ENCODE data around the gene STARD8.
A peak's percentile ranks its signal among the peaks of the same experiment; 100 is the strongest.
"Not testable (repeated sequence)": the region's sequence is repeated elsewhere in the genome, so short reads cannot be mapped to it uniquely, and the experiment has no call there.

The STARD8 gene

GRCh38 chrX:68686097-68686977 lies 38.9 kb downstream of the STARD8 start:
- Histone ChIP-seq H3K36me3 (no peaks in the 10 kb centered on the region), H3K9ac (no peak overlapping the region), H3K9me3 (peaks cover 12% of the 10 kb centered on the region; the same call in 1 of the 2 replicates), H3K27ac (no peak overlapping the region), H4K20me1 (no peaks in the 10 kb centered on the region; the same call in 1 of the 2 replicates), H3K4me2 (no peak overlapping the region), H3K4me1 (peaks cover 22% of the 10 kb centered on the region), H3K27me3 (peaks cover 57% of the 10 kb centered on the region), H3K4me3 (no peak overlapping the region)
- TF ChIP-seq Cebpa-rat (IDR thresholded peaks at IDR 0.05): no peak

- Histone ChIP-seq H3K27me3 (peaks cover 82% of the 10 kb centered on the region), H3K9me3 (peaks cover 24% of the 10 kb centered on the region)
- H3K9ac ChIP-seq, H3K4me2 ChIP-seq, H3K4me1 ChIP-seq, H4K20me1 ChIP-seq, H3K4me3 ChIP-seq, H3K36me3 ChIP-seq, H3K27ac ChIP-seq: not testable (repeated sequence)
Observed at GRCh38 chrX:68688931-68689330, 41.5 kb downstream of the STARD8 start.

- H3K9ac ChIP-seq: no peak overlapping the region
- H3K4me1 ChIP-seq: no peaks in the 10 kb centered on the region
- no peak overlapping the region for H3K4me2 ChIP-seq
- H3K9me3 ChIP-seq: peaks cover 25% of the 10 kb centered on the region
- no peaks in the 10 kb centered on the region; the same call in 1 of the 2 replicates for H4K20me1 ChIP-seq
- no peaks in the 10 kb centered on the region for H3K36me3 ChIP-seq
- H3K4me3 ChIP-seq: no peak overlapping the region
- H3K27me3 ChIP-seq: peaks cover 85% of the 10 kb centered on the region
- TF ChIP-seq Cebpa-rat (IDR thresholded peaks at IDR 0.05): no peak
- H3K27ac ChIP-seq: no peak overlapping the region
Observed at GRCh38 chrX:68690936-68691501, 43.6 kb downstream of the STARD8 start.

- no peak overlapping the region for H3K27ac ChIP-seq
- H3K4me2 ChIP-seq: no peak overlapping the region
- H3K4me3 ChIP-seq: no peak overlapping the region
- H3K36me3 ChIP-seq: no peaks in the 10 kb centered on the region
- peaks cover 82% of the 10 kb centered on the region for H3K27me3 ChIP-seq
- H3K4me1 ChIP-seq: no peaks in the 10 kb centered on the region
- no peak overlapping the region for H3K9ac ChIP-seq
- H3K9me3 ChIP-seq: peaks cover 20% of the 10 kb centered on the region; the same call in 1 of the 2 replicates
- TF ChIP-seq Cebpa-rat (IDR thresholded peaks at IDR 0.05): no peak
- H4K20me1 ChIP-seq: no peaks in the 10 kb centered on the region; the same call in 1 of the 2 replicates
Observed at GRCh38 chrX:68691921-68692320, 44.5 kb downstream of the STARD8 start.

- peaks cover 20% of the 10 kb centered on the region; the same call in 1 of the 2 replicates for H3K9me3 ChIP-seq
- TF ChIP-seq Cebpa-rat (IDR thresholded peaks at IDR 0.05): no peak
- H3K27me3 ChIP-seq: peaks cover 81% of the 10 kb centered on the region
- no peak overlapping the region for H3K9ac ChIP-seq
- H3K36me3 ChIP-seq: no peaks in the 10 kb centered on the region
- no peaks in the 10 kb centered on the region; the same call in 1 of the 2 replicates for H4K20me1 ChIP-seq
- H3K4me3 ChIP-seq: no peak overlapping the region
- no peaks in the 10 kb centered on the region for H3K4me1 ChIP-seq
- H3K4me2 ChIP-seq: no peak overlapping the region
- no peak overlapping the region for H3K27ac ChIP-seq
Observed at GRCh38 chrX:68692651-68693050, 45.2 kb downstream of the STARD8 start.

- Histone ChIP-seq H3K4me1 (no peaks in the 10 kb centered on the region), H3K4me2 (peak overlapping the region; percentile 17), H3K36me3 (no peaks in the 10 kb centered on the region), H3K27ac (no peak overlapping the region), H4K20me1 (no peaks in the 10 kb centered on the region; the same call in 1 of the 2 replicates), H3K27me3 (peaks cover 86% of the 10 kb centered on the region), H3K9me3 (peaks cover 20% of the 10 kb centered on the region; the same call in 1 of the 2 replicates), H3K4me3 (peak overlapping the region; percentile 14; the same call in 1 of the 2 replicates), H3K9ac (no peak overlapping the region)
- no peak for TF ChIP-seq Cebpa-rat (IDR thresholded peaks at IDR 0.05)
Observed at GRCh38 chrX:68693481-68694434, 46.3 kb downstream of the STARD8 start.

- no peaks in the 10 kb centered on the region; the same call in 1 of the 2 replicates for H4K20me1 ChIP-seq
- no peaks in the 10 kb centered on the region for H3K36me3 ChIP-seq
- H3K9ac ChIP-seq: no peak overlapping the region
- no peak overlapping the region for H3K27ac ChIP-seq
- H3K4me3 ChIP-seq: no peak overlapping the region
- H3K9me3 ChIP-seq: peaks cover 20% of the 10 kb centered on the region; the same call in 1 of the 2 replicates
- TF ChIP-seq Cebpa-rat (IDR thresholded peaks at IDR 0.05): no peak
- no peaks in the 10 kb centered on the region for H3K4me1 ChIP-seq
- peaks cover 90% of the 10 kb centered on the region for H3K27me3 ChIP-seq
- H3K4me2 ChIP-seq: no peak overlapping the region
Observed at GRCh38 chrX:68694435-68695205, 47.2 kb downstream of the STARD8 start.

- Histone ChIP-seq H3K4me1 (no peaks in the 10 kb centered on the region), H3K9me3 (peaks cover 20% of the 10 kb centered on the region; the same call in 1 of the 2 replicates), H3K27me3 (peaks cover 94% of the 10 kb centered on the region), H3K36me3 (no peaks in the 10 kb centered on the region), H3K9ac (no peak overlapping the region), H3K27ac (no peak overlapping the region), H3K4me2 (no peak overlapping the region), H3K4me3 (no peak overlapping the region), H4K20me1 (no peaks in the 10 kb centered on the region; the same call in 1 of the 2 replicates)
- no peak for TF ChIP-seq Cebpa-rat (IDR thresholded peaks at IDR 0.05)
Observed at GRCh38 chrX:68695206-68695845, 47.9 kb downstream of the STARD8 start.
